HG03280 (cell line): Measurements from ENCODE around the gene MDFIC.
"Not testable (repeated sequence)": the region's sequence is repeated elsewhere in the genome, so short reads cannot be mapped to it uniquely, and the experiment has no call there.

ENCODE experiments used
- ATAC-seq: cut with Tn5 transposase; IDR thresholded peaks from one replicate; pipeline ENCODE4 v1.9.1; 2021; ENCODE audit warnings: mild to moderate bottlenecking, moderate library complexity; ENCODE audit not compliant: unreplicated experiment

MDFIC gene, protein sequence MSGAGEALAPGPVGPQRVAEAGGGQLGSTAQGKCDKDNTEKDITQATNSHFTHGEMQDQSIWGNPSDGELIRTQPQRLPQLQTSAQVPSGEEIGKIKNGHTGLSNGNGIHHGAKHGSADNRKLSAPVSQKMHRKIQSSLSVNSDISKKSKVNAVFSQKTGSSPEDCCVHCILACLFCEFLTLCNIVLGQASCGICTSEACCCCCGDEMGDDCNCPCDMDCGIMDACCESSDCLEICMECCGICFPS

DNA sequence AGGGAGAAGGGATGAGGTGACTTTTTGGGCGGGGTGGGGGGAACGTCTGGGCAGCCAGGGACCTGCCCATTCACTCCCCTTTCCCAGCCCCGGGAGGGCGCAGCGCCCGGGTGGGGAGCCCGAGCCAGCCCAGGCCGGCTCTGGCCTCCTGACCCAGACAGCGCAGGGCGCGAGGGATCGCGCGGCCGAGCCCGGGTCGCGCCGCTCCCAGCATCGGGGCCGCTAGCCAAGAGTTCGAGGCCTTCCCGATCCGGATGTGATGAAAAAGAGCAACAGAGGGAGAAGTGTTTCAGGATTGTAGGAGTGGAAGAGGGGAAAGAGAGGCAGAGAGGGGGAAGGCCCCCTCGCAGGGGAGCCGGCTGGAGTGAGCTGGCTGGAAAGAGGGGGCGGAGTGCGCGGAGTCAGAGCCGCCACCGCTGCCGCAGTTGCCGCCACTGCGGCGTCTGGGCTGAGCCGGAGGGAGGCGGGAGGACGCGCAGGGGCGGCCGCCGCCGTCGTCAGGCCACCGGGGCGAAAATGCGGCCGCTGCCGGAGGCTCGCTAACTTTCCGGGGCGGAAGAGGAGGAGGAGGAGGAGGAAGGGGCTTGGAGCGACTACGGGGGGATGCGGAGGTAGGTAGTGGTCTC, at the start of gene MDFIC:
Gene MDFIC (plus strand): TSS at position 69 of the 626 bp plus-strand sequence. CDS start 940 bp downstream, outside the sequence.
- ATAC-seq: peak; percentile 40

DNA sequence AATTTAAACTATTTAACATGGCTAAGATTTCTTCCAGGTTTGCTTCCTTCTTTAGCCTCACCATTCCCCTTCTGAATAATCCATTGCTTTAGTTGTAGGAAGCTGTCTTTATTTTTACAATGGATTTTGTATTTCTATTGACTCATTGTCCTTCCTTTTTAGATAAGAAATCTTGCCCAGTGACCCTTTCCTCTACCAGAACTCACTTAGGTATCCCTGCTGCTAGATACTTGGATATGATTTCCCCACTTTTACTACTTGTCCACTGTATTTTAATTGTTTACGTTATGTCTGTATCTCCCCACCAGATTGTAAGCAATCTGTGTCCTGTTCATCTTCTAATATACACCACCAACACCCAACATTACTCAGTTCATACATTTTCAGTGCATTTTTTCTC, 47.7 kb upstream of the MDFIC start:
- ATAC-seq: no peak

DNA sequence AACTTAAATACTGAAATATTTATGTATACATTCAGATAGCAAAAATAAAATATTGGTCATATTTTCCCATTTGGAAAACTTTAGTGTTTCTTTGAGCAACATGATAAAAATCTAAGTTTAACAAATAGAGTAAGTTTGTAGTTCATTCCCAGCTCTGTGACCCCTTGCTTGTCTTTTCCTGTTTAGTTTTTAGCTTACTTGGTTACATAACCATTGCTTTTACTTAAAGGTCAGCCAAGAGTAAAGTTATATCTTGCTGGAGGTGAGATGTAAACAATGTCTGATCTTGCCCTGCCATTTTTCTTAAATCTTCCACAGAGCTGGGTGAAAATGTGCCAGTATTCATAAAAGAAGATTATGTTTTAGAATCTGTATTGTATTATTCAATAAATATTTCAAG, 46.7 kb upstream of the MDFIC start:
- ATAC-seq: no peak

DNA sequence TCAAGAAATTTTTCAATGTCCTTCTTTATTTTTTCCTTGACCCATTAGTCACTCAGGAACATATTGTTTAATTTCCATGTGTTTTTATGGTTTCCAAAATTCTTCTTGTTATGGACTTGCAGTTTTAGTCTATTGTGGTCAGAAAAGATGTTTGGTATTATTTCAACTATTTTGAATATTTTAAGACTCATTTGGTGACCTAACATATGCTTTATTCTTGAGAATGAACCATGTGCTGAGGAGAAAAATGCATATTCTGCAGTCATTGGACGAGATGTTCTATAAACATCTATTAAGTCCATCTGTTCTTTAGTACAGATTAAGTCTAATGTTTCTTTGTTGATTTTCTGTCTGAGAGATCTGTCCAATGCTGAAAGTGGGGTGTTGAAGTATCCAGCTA, 42.3 kb upstream of the MDFIC start:
- ATAC-seq: no peak

DNA sequence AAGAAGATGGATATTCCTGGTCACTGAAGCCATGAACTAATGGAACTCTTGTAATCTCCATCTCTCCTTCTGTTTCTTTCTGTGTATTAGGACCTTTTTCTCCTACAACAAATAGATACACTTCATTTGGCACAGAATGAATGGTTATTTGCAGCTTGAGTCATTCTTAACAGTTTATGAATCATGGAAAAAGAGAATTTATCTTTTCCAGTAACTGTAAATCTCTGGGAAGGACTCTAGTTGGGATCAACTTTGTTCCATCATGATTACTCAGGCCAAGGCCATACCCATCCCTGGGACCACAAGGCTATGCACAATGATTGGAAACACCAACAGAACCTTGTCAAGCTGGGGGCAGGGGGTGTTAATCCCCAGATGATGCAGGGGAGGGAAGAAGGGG, 36.1 kb upstream of the MDFIC start:
- no peak for ATAC-seq

DNA sequence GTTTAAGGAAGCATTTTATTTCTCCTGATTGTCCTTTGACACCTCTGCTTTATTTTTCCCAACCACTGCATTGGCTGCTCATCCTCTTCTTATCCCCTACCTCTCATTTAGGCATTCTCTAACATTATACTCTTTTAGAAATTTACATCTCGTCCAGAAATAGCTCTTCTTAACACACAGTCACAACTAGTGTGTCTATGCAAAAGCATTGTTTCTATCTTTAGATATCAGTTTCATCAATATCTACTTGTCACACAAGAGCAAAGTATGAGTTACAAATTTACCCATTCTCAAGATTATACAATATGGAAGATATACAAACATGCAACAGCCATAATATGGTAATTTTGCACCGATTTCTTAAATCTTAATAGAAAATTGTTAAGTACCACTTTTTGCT, 35.7 kb upstream of the MDFIC start:
- ATAC-seq: no peak

DNA sequence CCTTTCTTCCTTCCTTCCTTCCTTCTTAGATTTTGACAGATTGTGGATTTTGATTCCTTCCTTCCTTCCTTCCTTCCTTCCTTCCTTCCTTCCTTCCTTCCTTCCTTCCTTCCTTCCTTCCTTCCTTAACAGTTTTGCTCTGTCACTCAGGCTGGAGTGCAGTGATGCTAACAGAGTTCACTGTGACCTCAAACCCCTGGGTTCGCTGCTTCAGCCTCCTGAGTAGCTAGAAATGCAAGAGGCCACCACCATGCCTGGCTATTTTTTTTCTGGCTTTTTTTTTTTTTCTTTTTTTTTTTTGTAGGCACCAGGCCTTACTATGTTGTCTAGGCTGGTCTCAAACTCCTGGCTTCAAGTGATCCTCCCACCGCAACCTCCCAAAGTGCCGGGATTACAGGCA, 32.8 kb upstream of the MDFIC start:
- not testable (repeated sequence) for ATAC-seq

DNA sequence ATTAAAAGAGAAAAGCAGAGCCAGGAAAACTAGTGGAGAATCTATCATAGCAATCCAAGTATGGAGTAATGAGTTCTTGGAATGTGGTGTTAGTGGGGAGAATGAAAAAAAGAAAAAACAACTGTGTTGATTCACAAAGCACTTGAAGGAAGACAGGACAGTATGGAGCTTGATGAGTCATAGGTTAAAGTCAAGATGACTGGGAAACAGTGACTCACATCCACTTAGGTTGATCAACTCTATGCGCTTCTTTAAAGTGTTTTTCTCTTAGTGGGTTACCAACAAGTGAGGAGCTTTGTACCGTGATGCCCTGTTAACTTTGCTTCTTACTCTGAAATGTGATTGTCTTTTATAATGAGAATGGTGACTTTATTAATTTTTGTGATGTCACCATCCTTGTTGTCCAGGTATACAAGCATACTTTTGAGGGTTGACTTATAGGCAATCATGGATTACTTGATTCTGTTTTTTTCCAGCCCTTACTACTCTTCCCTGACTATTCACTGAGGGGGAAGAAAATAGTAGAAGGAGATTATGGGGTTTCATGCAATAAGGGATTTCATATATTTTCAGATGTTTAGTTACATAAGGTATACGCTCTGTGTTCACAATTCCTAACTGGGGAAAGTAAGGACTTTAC, 32.1 kb upstream of the MDFIC start:
- peak; percentile 66 for ATAC-seq

DNA sequence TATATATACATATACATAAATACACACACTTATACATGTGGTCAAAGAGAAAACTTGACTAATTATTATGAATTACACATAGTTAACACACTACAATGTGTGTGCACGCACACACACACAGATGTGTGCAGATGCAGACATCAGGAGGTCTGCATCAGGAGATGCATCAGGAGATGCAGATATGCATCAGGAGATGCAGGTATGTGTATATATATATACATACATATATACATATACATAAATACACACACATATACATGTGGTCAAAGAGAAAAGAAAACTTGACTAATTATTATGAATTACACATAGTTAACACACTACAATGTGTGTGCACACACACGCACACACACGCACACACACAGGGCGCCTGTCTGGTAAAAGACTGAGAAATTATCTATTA, 31.3 kb upstream of the MDFIC start:
- no peak for ATAC-seq

DNA sequence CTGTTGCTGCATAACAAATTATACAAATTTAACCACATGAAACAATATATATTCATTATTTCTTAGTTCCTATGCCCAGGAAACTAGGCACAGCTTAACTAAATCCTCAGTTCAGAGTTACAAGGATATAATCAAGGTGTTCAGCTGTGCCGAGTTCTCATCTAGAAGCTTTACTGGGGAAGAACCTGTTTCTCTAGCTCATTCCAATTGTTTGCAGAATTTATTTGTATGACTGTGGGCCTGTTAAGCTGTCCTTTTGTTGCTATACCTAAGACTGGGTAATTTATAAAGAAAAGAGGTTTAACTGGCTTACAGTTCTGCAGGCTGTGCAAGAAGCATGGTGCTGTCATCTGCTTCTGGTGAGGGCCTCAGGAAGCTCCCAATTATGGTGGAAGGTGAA, 21.8 kb upstream of the MDFIC start:
- no peak for ATAC-seq

DNA sequence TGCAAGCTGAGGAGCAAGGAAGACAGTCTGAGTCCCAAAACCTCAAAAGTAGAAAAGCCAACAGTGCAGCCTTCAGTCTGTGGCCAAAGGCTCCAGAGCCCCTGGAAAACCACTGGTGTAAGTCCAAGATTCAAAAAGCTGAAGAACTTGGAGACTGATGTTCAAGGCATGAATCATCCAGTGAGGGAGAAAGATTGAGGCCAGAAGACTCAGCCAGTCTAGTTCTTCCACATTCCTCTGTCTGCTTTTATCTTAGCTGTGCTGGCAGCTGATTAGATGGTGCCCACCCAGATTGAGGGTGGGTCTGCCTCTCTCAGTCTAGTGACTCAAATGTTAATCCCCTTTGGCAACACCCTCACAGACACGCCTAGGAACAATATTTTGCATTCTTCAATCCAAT, 20.1 kb upstream of the MDFIC start:
- no peak for ATAC-seq

DNA sequence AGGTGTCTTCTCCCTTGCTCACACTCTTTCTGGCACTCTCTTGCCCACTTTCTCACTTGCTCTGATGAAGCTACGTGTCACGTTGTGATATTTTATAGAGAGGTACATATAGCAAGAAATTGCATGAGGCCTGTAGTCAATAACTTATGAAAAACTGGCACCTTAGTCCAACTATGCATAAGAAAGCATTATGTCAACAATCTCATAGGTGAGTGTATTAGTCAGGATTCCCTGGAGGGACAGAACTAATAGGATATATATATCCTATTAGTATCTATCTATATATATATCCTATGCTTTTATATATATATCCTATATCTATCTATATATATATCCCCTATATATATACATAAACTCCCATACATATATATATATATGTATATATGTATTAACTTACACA, 18.8 kb upstream of the MDFIC start:
- no peak for ATAC-seq

DNA sequence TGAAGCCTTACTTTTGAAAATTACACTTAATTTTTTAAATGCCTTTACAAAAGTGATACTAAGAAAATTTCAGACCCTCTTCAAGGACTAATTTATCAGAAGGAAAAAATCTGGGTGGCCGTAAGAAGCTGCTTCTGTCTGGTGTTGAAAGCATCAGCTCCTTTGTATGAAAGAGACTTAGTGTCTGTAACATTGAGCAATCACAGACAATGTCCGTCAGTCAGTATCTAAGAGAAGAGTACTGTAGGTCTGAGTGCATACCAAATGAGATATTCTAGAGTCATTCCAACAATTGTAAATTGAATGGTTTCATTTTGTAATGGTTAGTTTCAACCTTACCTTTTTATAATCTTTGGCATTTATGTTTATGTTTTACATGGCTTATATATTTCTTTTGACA, 11.1 kb upstream of the MDFIC start:
- no peak for ATAC-seq

DNA sequence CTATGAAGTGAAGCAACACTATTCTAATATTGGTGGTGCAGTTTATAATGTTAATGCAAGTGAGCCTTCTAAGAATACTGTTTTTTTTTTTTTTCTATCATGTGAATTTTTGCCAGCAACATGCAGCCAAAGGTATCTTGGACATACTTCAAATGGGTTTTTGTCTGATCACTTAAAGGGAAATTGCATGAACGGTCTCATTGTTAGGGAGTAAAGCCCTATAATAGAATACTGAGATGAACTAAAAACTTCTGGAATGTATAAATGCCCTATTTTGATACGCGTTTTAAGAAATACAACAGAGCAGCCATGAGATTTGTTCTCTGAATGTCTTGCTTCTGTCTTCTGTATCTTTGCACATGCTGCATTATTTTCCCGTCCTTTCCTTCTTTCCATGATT, 10.5 kb upstream of the MDFIC start:
- no peak for ATAC-seq

DNA sequence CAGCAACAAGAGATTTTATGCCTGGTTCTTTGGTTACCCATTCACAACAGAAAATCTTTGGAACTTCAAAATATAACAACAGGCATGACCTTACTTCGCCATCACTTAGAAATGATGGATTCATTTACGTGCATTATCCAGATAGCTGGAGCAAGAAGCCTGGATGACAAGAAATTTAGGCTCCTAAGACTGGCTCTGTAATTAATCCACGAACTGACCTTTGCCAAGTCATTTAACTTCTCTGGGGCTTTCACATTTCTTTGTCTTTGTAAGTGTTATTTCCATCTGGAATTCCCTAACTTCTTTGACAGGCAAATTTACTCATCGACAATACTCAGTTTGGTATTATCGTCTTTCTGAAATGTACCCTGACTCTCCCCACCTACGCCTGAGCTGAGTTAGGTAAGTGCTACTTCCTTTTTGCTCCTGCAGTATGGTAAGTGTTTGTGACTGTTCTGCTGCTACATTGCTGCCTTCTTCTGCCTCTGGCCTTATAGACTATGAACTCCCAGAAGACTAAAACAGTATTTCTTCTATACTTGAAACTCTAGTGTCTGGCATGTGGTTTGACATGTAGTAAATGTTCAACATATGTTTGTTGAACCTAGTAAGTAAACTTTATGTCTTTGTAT, 5.5 kb upstream of the MDFIC start:
- peak; percentile 87 for ATAC-seq

DNA sequence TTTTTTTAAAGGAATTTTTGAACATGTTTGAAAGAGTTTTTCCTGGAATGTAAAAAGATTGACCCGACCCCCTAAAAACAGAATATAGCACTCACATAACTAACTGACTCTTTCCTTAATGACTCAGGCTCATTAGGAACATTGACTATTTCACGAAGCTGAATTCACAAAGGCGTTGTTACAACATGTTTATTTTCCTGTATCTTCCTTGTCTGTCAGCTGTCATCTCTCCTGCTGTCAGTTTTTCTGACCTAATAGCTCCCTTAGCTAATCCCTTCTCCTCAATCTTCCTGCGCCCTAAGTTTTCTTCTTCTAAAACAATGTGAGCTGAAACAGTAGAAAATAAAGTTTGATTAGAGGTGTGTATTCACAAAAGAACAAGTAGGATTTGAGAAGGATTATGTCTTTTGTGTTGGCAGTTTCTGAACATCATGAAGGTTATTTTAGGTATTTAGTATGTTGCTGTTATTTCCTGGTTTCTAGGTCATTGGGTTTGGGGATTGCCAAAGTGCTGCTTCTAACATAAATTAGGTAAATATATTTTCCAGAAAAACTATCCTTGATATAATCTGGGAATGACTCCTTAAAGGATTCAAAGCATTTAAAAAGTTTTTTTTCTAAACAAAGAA, 4.6 kb upstream of the MDFIC start:
- no peak for ATAC-seq

DNA sequence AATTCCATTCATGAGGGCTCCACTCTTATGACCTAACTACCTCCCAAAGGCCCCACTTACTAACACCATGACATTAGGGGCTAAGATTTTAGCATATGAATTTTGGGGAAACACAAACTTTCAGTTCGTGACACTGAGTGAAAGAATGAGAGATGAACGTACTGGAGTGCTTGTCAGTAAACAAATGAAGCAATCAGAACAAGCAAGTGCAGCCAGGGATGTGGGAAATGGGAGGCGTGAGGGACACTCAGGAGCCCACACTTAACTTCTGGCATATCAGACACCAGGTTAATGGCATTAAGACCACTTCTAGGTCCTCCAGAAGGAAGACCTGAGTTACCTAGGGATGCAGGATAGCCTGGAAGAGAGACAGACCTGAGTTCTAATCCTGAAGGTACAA, 2.3 kb upstream of the MDFIC start:
- no peak for ATAC-seq

DNA sequence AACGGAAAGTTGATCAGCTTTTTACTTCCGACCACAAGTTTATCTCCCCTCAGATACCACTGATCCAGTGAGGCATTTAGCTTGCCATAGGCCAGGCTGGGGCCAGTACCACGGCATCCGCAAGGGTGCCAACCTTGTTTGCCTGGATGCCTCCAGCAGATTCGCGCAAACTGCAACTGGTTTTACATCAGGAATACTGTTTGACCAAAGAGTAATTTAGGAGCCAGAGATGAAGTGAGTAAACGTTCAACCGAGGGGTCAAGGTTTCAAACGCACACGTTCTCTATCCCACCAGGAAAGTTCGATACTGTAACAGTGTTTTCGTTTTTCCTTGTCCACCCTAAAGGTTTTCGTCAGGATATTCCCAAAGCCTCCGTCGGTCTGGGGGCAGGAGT, 266 bp upstream of the MDFIC start:
- no peak for ATAC-seq

DNA sequence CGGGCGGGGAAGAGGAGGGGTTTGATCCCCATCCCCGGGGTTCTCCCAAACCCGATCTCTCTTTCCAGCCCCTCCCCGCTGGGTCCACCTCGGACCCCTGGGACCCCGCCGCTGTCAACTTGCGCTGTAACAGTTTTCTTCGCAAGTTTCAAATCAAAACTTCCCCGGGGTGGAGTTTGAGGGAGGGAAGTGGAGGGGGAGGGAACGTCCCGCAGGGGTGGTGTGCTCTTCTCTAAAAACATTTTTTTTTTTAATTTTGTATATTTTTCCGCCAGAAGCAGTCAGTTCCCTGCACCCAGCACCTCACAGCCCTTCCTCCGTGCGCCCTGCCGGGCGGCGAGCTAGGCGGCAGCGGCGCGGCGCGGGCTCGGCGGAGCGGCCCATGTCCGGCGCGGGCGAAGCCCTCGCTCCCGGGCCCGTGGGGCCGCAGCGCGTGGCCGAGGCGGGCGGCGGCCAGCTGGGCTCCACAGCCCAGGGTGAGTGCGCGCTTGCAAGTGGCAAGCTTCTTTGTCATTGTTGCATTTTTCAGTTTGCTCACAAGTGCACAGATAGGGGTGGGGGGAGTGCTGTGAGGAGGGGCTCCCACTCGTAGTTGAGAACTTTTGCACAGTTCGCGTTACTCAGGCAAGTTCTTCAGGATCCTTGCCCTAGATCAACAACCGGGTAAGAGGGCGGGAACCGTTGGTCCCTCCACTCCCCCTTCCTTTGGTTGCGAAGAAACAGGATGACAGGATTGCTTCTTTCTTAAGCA, 933 bp downstream of the MDFIC start:
- peak; percentile 25 for ATAC-seq

DNA sequence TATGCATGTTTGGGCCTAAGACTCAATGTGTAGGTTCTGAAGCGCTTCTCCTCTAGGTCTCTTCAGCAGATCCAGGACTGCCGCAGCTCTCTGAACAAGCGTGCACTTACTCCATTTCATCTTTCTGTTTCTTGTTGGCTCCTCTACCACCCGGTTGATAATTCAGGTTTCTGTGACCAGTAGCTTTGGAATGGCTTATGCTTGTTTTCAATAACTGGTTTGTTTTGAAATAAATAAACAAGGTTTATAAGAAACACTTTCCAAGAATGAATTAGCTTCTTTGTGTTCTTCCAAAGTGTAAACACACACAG, 1.5 kb downstream of the MDFIC start:
- ATAC-seq: no peak
